ENCODE results near the gene SLC18A3.

SLC18A3 gene

GRCh38 chr10:49653273-49653929 is 43.3 kb downstream of the SLC18A3 start:
- DNase-seq: no peak

DNA sequence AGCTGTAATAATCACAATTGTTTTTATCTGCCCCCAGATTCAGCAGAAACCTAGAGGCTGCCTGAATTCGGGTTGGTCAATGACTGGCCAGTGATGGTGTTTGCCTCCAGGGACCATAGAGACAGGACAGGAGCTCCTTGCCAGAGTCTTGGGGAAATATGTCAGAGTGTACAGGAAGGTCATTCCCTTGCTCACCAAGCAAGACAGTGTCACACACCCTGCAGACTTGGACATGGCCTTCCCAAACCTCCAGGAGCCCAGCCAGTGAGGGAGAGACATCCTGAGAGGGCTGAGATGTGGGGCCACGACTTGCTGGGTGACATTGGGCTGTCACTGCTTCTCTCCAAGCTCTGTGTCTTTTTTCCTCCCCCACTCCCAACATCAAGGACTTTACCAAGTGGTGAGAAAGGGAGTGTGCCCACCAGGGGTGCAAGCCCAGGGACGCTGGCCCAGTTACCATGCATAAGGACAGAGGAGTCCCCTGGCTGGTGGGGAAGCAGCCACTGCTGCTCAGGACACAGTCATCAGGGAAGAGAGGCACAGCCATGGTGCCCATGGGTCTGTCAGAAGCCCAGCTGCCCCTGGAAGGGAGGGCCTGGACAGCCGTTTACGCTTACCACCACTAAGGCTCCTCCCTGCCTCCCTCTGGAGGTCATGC is 44.1 kb downstream of the SLC18A3 start:
- DNase-seq: no peak

GRCh38 chr10:49655099-49655498 is 45.0 kb downstream of the SLC18A3 start:
- no peak for DNase-seq

DNA sequence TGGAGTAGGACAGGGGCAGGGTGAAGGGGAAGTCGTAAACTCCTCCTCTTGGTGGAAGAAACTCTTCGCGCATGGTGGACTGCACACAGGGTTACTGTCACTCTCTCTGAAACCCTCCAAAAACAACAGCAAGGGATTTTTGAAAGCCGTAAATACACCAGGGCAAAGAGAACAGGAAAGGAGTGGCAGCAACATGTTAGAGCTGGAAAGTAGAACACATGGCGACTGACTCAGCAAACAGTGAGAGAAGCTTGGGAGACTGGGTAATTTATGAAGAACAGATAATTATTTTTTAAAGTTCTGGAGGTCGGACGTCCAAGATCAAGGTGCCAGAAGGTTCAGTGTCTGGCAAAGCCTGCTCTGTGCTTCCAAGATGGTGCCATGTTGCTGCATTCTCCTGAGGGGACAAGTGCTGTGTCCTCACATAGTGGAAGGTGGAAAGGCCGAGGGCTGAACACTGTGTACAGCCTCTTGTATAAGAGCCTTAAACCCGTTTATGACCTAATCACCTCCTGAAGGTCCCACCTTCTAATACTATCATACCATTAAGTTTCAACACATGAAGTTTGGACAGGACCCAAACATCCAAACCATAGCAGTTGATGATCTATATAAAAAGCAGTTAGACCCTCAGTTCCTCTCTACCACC is 46.9 kb downstream of the SLC18A3 start:
- no peak for DNase-seq

DNA sequence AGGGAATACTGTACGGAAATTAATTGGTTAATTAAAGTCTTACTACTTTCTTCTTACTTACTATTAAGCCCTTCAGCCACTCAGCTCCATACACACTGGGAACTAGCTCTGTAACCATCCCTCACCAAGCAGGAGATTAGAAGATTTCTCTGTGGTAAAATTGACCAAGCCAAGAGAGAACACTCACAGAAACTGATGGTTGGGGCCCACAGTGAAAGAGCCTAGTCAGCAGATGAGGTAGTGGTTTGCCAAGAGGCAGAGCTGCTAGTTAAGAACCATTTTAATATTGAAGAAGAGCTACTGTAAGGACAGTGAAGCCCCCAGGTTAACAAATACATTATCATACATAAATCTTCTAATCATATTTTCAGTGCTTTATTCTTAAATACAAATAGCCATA is 47.5 kb downstream of the SLC18A3 start:
- no peak for DNase-seq

DNA sequence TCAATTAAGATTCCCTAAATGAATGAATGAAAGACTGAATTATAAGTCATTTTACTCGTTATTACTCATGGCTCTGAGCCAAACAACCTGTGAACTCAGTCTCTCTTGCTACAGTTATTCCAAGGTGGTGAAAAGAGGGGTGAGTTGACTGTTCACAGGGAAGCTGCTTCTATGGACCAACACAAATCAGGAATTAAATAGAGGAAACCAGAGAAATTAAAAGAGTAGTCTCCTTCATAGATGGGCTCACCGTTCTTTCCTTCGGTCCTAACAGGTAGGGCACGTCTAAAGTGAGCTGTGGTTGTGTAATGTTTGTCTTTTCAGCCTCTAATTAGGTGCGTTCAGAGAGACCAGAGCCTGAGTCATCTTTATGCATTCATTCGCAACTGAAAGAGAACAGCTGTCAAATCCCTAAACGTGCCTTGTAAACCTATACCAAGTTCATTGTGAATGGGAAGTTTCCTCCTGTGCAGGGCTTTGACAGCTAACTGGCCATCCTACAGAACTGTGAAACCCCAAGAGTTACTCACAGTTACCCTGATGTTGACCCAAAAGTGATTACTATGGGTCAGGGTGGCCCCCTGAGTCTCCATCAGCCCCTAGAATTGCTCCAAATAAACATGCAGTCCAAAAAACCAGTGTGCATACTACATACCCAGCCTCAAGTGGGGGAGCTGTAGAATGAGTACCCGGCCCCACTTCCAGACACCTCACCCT is 51.2 kb downstream of the SLC18A3 start:
- no peak for DNase-seq

Data from activated CD4-positive, alpha-beta T cell treated with anti-CD3 and anti-CD28 coated beads for 4 hours (primary cell).